Suppressor macrophage (primary cell): ENCODE results near the gene GNAS-AS1.
"Not testable (repeated sequence)": the region's sequence is repeated elsewhere in the genome, so short reads cannot be mapped to it uniquely, and the experiment has no call there.

Source experiments
- DNase-seq, 4 experiments: peaks; one replicate each; pipeline ENCODE4 v3.0.0-alpha.2; 2020 to 2022

GNAS-AS1 gene

DNA sequence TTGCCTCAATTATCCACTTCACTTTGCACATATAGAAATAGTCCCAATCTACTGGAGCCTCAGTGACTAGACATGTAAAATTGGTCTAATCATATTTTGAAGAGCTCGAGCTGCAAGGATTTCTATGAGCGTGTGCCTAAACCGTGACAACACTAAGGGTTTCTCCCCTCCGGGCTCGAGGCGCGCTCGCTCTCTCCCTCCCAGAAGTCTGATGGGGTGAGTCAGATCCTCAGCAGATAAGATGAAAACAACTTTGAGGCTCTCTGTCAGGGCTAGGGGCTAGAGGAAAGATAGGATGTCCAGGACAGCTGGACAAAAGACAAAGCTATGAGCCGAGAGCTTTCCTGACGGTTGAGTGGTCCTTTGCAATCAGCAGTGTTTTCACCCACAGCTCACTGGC is 16.8 kb downstream of the GNAS-AS1 start:
- DNase-seq, result no peak

DNA sequence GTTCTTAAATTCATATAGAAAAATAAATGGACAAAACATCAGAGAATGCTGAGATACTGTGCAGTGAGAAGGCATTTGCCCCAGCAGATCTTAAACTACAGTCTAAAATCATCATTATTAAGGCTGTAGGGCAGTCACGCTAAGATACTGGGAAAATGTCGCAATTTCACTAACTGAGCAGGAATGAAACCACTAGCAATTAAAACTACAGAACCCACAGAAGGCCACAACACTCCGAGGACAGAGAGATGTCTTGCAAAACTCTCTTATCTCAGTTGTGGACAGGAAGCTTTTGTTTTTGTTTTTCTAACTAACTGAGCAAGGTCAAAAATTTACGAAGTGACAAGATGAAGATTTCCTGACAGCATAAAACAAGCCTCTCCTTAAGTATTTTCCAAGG is 18.2 kb downstream of the GNAS-AS1 start:
- no peak for DNase-seq

DNA sequence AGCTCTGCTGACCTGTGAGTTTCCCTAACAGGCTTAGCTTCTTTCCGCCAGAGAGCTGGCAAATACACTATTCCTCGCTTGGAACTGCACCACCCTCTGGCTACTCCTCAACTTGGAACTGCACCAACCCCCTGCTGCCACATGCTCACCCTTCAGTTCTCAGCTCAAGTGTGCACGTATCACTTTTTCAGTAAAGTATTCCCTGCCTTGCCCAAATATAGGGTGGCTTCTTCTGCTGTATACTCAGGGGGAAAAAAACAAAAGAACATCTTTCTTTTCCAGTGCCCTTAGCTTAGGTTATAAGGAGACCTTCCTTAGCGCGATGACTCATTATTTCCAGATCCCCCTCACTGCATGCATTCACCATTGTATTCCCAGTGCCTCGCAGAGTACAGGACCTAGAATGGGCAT is 21.2 kb downstream of the GNAS-AS1 start:
- DNase-seq, result no peak

DNA sequence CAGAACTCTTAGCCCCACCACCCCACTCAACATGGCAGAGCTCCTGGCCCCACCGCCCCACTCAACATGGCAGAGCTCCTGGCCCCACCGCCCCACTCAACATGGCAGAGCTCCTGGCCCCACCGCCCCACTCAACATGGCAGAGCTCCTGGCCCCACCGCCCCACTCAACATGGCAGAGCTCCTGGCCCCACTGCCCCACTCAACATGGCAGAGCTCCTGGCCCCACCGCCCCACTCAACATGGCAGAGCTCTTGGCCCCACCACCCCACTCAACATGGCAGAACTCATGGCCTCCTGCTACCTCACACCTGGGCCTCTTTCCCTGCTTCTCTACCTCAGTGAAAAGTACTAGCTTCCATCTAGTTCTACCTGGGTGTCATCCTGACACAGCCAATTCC is 21.9 kb downstream of the GNAS-AS1 start:
- DNase-seq, result not testable (repeated sequence)

DNA sequence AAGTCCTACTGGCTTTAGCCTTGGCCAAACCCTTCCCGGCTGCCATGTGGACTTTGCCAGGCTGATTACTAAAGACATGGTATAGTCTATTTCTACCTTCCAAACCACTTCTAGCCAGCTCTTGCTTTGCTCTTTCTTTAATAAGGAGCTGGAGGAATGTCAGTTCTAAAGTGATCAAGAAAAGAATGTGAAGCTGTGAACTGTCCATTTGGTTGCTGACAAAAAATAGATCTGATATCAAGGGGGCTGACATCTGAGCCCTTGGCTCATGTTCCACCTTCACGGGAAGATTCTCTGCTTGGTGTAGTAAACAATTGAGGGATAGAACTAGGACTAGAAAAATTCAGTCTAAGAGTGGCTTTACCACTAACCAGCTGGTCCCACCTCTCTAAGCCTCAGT is 22.6 kb downstream of the GNAS-AS1 start:
- DNase-seq, result no peak

DNA sequence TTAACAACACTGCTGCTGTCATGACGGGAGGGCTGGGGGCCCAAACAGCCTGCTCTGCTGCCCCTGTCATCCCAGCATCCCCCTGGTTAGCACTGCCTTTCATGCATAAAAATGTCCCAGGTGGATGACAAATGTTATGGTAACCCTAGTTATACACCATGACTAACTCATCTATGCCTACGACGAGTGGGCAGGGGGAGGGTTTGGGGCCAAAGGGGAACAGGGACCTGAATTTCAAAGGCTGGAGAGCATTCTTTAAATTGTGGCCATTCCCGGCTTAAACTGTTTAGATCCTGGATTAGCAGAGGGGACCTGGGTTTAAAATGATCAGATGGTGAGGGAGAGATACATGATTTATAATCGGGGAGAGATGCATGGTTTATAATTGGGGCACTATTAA is 24.4 kb downstream of the GNAS-AS1 start:
- no peak for DNase-seq

DNA sequence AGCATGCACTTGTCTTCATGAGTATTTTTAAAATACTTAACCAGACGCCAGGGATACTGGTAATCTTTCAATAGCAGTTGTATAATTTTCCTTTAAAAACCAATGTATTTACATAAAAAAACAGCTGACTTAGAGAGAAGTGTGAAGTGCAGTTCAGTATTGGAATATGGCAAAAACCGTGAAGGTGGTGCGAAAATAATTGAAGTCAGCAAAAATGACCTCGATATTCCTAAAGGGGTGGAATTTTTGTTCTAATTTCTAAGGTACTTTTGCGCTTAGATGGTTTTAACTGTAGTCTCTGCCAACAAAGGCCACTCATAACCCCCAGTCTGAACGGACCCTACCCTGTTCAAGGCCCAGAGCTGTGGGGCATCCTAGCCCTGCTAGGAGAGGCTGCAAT is 25.3 kb downstream of the GNAS-AS1 start:
- no peak for DNase-seq

DNA sequence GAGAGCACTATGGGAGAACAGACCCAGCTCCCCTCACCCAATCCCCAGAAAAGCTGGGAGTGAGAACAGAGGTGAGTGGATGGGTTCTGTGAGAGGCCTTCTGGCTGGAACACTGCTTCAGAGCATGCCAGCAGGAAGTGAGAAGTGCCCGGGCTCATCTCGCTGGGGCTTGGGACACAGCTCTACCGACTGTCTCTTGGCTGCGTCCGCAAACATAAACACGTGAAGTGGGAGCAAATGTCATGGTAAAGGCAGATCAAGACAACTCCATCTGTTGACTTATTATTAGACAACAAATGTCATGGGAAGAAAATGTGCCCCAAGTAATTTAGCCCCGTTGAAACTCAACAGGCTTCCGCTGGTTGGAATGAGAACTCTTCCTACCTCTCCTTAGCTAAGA is 25.9 kb downstream of the GNAS-AS1 start:
- no peak for DNase-seq

DNA sequence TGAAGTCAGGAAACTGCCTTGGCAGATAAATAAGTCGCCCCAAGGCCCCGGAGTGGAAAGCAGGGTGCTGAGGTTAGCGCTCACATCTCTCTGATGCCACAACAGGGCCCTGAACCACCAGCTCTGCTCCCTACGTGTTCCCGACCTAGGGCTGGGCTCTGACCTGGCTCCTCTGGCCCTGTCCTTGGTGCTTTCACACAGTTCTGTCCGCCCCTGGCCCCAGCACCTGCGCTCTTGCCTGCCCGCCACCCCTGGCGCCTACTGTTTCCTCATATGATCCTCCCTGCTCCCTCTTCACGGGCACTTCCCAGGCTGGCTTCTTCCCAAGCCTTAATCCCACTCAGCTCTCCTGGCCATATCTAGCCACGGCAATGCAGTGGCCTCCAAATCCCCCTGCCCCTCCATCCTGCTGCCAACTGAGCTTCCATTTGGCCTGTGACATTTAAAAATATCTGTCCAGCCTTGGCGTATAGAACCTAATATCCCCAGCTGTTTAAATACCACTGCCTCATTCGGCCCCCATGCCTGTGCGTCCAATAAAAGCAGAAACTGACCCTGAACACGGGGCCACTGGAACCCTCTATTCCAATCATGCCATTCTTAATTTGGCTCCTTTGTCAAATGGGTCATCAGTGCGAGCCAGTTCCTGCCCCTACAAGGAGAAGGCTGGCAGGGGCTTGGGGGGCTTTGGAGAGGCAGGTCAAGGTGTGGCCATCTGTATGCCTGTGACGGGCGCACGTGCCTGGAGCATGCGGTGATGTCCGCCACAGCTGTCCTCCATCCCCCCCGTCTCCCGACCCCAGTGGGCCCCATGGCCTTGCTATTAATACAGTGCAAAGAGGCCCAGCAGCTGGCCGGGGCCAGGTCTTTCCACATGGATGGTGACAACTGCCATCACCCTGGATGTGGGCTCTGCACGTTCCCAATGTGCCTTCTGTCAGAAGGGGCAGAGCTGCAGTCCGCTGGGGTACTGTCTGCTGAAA is 27.7 kb downstream of the GNAS-AS1 start:
- DNase-seq, result no peak

DNA sequence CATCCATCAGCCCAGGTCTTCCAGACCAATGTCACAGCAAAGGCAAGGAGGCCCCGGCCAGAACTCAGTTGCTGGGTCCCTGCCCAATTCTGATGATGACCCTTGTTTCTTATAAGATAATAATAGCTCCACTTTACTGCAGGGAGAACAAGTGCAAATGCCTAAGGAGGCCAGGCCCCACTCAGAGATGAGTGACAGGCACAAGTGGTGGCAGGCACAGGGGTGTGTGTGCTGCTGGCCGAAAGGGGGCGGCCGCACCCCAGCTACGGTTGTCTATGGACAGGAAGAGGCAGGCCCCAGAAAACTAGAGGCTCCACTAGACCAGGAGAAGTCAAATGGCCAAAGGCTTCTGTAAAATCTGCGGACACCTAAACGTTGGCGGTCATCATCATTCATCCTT is 28.6 kb downstream of the GNAS-AS1 start:
- no peak for DNase-seq

DNA sequence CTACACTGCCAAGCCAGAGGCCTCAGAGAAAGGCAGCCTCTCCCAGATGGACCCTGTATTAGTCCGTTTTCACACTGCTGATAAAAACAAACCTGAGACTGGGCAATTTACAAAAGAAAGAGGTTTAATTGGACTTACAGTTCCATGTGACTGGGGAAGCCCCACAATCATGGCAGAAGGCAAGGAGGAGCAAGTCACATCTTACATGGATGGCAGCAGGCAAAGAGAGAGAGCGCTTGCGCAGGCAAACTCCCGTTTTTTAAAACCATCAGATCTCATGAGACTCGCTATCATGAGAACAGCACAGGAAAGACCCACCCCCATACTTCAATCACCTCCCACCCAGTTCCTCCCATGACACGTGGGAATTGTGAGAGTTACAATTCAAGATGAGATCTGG is 30.2 kb downstream of the GNAS-AS1 start:
- not testable (repeated sequence) for DNase-seq

DNA sequence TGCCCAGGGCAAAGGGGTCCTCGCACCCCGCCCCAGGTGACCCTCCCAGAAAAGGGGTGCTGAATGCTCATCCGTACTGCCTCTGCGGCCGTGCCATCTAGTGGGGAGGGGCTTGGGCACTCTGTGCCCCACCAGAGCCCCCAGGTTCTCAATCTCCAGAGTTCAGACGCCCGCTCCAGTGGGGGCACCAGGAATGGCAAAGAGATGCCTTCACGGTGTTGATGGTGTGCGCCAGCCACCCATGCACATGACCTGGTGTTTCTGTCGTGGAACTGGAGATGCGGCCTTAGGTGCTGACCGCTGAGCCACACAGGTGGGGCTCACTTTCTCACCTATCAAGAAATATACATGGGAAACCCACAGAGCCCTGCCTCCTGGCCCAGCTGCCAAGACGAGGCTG is 30.8 kb downstream of the GNAS-AS1 start:
- no peak for DNase-seq

DNA sequence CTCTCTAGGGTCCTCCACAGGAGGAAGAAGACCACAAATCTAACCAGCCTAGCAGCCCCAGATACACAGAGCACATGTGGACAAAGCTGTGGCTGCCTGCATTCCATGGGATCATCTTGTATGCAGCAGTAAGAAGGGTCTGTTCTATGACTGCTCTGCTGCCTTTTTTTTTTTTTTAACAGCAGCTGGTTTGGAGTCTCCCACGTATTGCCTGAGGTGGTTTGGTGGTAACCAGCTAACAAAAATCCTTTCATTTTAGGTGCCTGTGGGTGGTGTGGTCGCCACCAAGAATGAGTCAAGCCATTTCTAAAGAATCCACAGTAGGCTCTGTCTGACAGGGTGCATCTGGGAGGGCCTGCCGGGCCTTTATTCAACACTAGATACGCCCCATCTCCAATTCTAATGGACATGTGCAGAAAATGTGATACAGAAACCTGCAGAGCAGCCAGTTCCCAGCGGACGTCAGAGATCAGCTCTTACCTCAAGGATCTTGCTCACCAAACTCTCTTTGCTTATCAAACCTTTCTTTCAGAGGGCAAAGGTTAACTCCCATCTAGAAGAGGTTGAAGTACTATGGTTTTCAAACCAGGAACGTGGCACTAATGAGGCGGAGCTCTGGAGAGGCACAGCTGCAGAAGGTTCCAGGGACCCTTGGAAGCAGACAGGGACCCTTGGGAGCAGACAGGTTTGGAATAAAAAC is 32.0 kb downstream of the GNAS-AS1 start:
- DNase-seq, result no peak

DNA sequence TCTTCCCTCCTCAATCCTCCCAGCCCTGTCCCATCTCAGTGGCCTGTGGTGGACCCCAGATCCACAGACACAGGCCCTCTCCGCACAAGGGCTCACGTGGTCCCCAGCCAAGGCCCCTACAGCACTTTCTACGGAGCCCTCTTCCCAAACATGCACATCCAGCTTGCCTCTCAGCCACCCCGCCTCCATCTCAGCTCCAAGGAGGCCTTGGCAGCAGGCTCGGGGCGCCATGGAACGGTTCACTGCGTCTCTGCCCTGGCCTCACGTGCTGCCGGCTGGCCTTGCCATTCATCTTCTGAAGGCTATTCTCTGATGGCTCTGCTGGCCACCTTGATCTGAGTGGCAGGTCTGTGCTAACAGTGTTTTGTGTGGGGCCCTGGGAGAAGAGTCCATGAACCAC is 33.0 kb downstream of the GNAS-AS1 start:
- DNase-seq, result no peak

DNA sequence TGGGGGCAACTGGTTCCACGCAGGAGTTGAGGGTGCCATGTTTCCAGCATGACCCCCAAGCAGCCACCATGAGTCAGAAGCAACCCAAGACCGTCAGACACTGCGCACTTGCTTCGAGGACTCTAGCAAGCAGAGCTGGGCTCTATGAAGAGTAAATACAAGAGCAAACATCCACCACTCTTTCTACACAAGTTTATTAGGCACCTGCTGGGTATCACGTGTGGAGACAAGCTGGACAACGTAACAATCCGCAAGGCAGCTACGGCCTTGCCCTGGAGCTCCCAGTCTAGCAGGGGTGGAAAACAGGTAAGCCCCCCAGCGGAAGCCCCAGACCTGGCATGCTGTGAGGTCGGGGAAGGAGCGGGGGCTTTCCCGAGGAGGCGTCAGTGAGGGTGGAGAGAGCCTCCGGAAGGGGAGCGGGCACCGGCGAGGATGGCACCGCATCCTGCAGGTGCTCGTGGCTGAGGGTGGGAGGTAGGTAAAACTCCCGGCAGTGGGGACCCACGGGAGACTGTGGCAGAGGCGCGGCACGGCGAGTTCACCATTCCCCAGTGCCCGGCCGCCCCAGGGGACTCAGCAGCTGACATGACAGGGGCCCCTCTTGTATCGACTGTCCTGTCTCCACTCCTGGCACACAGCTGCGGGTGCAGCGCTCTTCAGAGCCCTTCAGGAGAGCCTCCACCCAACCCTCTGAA is 33.6 kb downstream of the GNAS-AS1 start:
- no peak for DNase-seq

DNA sequence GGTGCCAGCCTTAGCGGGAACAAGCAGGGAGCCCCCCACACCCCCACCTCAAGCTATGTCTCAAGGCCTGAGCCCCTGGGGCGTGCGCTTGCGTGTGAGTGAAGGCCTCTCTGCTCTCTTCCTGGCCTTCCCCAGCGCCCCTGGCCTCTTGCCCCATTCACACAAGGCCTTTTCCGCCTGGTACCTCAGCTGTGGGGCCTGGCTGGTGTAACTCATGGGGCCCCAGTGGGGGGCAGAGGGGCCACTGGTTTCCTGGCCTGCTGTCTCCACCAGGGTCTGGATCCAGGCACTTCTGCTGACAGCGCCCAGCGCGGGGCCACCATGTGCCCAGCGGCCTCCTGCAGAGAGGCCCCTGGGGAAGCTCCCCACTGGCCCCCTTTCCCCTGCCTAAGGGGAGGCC is 34.7 kb downstream of the GNAS-AS1 start:
- no peak for DNase-seq

DNA sequence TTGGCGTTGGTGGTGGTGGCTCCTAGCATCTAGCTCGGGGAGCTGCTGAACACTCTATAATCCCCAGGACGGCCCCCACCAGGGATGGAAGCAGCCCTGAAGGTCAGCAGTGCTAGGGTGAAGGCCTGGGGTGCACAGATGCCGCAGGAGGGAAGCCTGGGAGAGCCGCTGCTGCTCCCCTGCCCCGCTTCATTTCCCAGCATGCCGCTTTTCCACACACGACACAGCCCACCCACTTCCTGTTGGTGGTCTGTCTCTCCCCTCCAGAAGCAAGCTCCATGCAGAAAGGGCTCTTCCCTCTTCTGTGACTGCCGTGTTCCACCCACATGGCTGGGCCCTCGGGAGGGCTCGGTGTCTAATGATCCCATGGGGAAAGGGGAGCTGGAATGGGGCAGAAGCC is 35.3 kb downstream of the GNAS-AS1 start:
- no peak for DNase-seq

DNA sequence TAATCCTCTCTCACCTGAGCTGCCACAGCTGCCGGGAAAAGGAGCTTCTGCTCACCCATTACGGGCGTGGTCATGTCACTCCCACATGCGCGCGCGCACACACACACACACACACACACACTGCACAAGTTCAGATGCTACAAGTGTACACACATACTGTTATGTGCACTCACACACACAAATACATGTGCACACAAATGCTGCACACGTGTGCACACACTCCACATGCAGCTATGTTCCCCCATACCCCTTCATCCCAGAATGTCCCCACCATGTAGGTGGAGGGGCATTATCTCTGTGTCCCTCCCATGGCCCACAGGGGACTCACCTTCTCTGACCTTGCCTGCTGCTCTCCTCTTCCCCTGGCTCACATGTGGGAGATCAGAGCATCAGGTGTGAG is 37.3 kb downstream of the GNAS-AS1 start:
- no peak for DNase-seq

DNA sequence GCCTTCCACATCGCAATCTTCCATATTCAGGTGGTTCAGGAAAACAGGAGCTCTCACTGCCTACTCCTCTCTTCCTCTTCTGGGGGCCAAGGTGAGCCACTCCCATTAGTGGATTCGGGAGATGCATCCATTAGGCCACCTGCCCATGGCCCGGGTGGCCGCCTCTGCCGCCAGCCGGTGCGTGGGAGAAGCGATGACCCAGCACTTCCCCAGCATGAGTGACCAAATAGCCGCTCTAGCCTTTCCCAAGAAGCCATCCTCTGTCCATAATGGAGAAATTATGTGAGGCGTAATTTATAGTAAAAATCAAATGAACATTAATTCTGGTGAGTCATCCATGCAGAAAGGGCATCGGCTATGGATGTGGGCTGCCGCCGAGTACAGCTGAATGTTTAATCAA is 39.4 kb downstream of the GNAS-AS1 start:
- no peak for DNase-seq

DNA sequence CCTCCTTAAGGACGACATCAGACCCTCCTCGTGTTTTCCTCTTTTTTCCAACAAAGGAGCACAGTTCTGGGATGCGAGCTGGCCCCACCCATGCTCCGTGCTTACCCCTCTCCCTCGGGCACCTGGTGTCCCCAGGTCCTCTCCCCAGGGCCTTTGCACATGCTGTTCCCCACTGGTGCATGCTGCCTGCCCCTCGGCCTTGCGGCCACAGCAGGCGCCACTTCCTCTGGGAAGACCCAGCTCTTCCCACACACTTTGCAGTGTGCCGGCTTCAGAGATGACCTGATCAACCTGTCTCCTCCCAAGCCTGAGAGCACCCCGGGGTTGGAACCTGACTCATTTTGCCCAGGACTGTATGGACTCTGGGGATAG is 39.8 kb downstream of the GNAS-AS1 start:
- no peak for DNase-seq

DNA sequence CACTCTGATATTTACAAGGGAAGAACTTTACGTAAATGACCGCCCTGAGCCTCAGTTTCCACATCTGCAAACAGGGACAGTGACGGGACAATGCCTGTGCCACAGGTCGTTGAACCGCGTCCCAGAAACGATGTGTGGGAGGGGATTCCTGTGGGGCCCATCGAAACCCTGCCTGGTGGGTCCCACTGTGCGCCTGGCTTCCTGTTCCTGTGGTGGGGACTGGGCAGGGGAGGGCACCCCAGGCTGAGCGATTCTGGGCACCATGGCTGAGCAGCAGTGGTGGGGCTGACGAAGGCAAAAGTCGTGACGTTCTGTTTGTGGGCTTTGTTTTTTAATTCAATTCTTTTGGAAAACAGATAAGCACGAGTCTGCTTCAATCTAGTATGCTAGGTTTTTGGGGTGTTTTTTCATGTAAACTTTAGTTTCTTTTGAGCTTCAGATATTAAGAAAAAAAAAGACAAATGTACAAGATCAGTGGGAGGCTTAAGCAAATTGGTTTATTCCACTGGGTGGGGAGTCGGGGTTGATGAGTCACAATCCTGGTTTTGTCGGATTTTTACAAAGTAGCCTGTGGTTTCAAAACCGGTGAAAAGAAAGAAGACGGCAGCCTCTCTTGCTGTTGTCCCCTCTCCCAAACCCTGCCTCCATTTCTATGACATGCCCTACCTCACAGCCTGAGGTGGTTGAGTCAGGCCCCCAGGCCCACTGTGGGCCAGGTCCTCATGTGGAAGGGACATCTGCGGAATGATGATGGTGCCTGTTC is 40.4 kb downstream of the GNAS-AS1 start:
- DNase-seq, result no peak

DNA sequence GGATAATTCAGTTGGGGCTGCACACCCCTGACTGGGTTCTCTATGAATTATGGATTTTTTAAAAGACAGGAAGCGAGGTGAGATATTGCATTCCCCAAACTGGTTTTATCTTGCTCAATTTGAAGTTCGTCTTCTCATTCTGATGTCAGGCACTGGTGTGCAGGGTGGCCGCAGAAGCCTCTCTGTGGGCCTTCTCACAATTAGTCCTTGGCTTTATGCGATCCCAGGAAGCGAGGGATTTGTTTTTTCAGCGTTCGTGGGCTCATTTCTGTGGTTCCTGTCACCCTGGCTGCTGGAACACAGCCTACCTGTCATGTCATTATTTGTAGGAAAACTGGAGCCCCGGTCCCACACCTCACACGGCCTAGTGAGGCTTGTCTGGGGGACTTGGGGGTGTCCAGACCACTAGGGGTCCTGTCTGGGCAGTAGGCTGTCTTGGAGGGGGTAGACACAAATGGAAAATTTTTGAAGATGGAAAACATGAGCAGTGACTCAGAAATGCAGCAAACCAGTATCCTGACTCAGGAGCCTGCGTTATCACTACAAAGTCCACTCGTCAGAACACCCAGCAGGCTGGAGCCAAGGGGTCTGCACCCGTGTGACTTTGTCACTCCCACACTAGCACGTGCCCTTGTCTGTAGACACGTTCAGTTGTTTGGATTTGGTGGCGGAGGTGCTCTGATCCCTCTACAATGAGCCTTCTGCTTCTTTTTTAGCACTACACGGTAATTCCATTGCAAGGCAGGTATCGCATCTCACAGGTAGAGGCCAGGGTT is 42.2 kb downstream of the GNAS-AS1 start:
- no peak for DNase-seq
